Measurements from ENCODE around the gene ABR.

Gene ABR

GRCh38 chr17:1212946-1213345 lies 33.2 kb upstream of the ABR start:
- Histone ChIP-seq H3K79me2 (no peaks in the 10 kb centered on the region), H3K4me2 (ENCODE audit: low read length) (no peak overlapping the region), H3K9me3 (ENCODE audit: control insufficient read depth, low read length) (no peaks in the 10 kb centered on the region), H3K9ac (no peak overlapping the region), H3K4me3 (ENCODE audit: low read depth, low read length) (no peak overlapping the region), H3K36me3 (ENCODE audit: control insufficient read depth, insufficient read depth, low read length) (no peaks in the 10 kb centered on the region), H3K4me1 (no peaks in the 10 kb centered on the region), H2AFZ (no peak overlapping the region), H3K27me3 (ENCODE audit: control insufficient read depth, insufficient read depth, low read length) (no peaks in the 10 kb centered on the region), H3K27ac (no peak overlapping the region)
- no peak for TF ChIP-seq CTCF (IDR thresholded peaks at IDR 0.05)

DNA sequence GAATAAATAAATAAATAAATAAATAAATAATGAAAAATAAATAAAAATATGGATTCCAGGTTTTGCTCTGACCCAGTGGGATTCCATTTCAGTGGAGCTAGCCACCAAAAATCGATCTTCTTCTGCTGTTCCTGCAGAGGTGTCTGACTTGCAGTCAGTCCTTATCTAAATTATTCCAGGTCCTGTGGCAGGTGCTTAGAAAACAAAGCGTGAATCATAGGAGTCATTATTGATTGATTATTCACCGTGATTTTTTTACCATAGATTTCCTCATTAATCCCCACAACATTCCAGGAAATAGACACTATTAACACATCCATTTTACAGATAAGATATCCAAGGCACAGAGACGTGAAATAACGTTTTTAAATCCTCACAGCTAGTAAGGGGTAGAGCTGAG lies 31.5 kb upstream of the ABR start:
- Histone ChIP-seq H3K27me3 (ENCODE audit: control insufficient read depth, insufficient read depth, low read length) (no peaks in the 10 kb centered on the region), H3K36me3 (ENCODE audit: control insufficient read depth, insufficient read depth, low read length) (no peaks in the 10 kb centered on the region), H3K4me3 (ENCODE audit: low read depth, low read length) (no peak overlapping the region), H2AFZ (no peak overlapping the region), H3K9ac (no peak overlapping the region), H3K4me1 (no peaks in the 10 kb centered on the region), H3K27ac (no peak overlapping the region), H3K9me3 (ENCODE audit: control insufficient read depth, low read length) (no peaks in the 10 kb centered on the region), H3K79me2 (no peaks in the 10 kb centered on the region), H3K4me2 (ENCODE audit: low read length) (no peak overlapping the region)
- TF ChIP-seq CTCF (IDR thresholded peaks at IDR 0.05): no peak

GRCh38 chr17:1208966-1209365 lies 29.2 kb upstream of the ABR start:
- no peaks in the 10 kb centered on the region for H3K9me3 ChIP-seq (ENCODE audit: control insufficient read depth, low read length)
- H3K36me3 ChIP-seq (ENCODE audit: control insufficient read depth, insufficient read depth, low read length): no peaks in the 10 kb centered on the region
- no peak overlapping the region for H3K9ac ChIP-seq
- no peak for TF ChIP-seq CTCF (IDR thresholded peaks at IDR 0.05)
- no peak overlapping the region for H3K4me3 ChIP-seq (ENCODE audit: low read depth, low read length)
- no peak overlapping the region for H2AFZ ChIP-seq
- H3K4me1 ChIP-seq: no peaks in the 10 kb centered on the region
- H3K4me2 ChIP-seq (ENCODE audit: low read length): no peak overlapping the region
- no peaks in the 10 kb centered on the region for H3K27me3 ChIP-seq (ENCODE audit: control insufficient read depth, insufficient read depth, low read length)
- H3K27ac ChIP-seq: no peak overlapping the region
- no peaks in the 10 kb centered on the region for H3K79me2 ChIP-seq

DNA sequence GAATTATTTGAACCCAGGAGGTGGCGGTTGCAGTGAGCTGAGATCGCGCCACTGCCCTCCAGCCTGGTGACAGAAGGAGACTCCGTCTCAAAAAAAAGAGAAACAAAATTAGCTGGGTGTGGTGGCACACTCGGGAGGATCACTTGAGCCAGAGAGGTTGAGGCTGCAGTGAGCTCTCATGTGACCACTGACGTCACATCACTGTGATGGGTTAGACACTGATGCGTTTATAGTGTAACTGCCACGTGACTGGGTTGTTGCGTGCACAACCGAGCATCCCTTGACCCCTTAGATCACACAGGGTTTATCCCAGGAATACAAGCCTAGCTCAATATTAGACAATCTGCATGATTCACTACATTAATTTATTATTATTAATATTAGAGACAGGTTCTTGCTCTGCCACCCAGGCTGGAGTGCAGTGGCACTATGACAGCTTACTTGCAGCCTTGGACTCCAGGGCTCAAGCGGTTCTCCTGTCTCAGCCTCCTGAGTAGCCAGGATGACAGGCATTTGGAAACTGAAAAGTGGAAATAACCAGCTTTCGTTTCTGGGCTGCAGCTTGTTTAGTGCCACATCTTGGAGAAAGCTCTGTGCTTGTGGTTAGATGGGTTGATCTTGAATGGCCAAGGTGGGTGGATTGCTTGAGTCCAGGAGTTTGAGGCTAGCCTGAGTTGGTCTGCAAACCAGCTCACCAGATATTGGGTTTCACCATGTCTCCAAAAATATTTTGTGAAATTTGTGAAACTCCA lies 26.4 kb upstream of the ABR start:
- Histone ChIP-seq H3K27ac (no peak overlapping the region), H3K27me3 (ENCODE audit: control insufficient read depth, insufficient read depth, low read length) (no peaks in the 10 kb centered on the region), H3K9ac (no peak overlapping the region), H2AFZ (no peak overlapping the region), H3K4me1 (no peaks in the 10 kb centered on the region), H3K4me3 (ENCODE audit: low read depth, low read length) (no peak overlapping the region), H3K79me2 (no peaks in the 10 kb centered on the region), H3K4me2 (ENCODE audit: low read length) (no peak overlapping the region), H3K36me3 (ENCODE audit: control insufficient read depth, insufficient read depth, low read length) (no peaks in the 10 kb centered on the region), H3K9me3 (ENCODE audit: control insufficient read depth, low read length) (no peaks in the 10 kb centered on the region)
- no peak for TF ChIP-seq CTCF (IDR thresholded peaks at IDR 0.05)

- Histone ChIP-seq H3K4me2 (ENCODE audit: low read length) (peak overlapping the region; percentile 60), H3K9ac (no peak overlapping the region), H3K9me3 (ENCODE audit: control insufficient read depth, low read length) (no peaks in the 10 kb centered on the region), H2AFZ (peak overlapping the region; percentile 75), H3K27me3 (ENCODE audit: control insufficient read depth, insufficient read depth, low read length) (no peaks in the 10 kb centered on the region), H3K4me3 (ENCODE audit: low read depth, low read length) (no peak overlapping the region), H3K4me1 (no peaks in the 10 kb centered on the region), H3K36me3 (ENCODE audit: control insufficient read depth, insufficient read depth, low read length) (no peaks in the 10 kb centered on the region), H3K27ac (no peak overlapping the region), H3K79me2 (no peaks in the 10 kb centered on the region)
- TF ChIP-seq CTCF (IDR thresholded peaks at IDR 0.05): no peak
These were observed 24.1 kb upstream of the ABR start for GRCh38 chr17:1203967-1204291.

All from parathyroid adenoma (tissue), 2 donors.